Measurements from ENCODE around the gene CRYGB. TPM values are rescaled to one million over a fixed set of nuclear protein-coding genes. Genes with fewer than 3 reads are reported as not detected.

CRYGB gene
- total RNA-seq, 1 donor from 2014 or later = not detected

DNA sequence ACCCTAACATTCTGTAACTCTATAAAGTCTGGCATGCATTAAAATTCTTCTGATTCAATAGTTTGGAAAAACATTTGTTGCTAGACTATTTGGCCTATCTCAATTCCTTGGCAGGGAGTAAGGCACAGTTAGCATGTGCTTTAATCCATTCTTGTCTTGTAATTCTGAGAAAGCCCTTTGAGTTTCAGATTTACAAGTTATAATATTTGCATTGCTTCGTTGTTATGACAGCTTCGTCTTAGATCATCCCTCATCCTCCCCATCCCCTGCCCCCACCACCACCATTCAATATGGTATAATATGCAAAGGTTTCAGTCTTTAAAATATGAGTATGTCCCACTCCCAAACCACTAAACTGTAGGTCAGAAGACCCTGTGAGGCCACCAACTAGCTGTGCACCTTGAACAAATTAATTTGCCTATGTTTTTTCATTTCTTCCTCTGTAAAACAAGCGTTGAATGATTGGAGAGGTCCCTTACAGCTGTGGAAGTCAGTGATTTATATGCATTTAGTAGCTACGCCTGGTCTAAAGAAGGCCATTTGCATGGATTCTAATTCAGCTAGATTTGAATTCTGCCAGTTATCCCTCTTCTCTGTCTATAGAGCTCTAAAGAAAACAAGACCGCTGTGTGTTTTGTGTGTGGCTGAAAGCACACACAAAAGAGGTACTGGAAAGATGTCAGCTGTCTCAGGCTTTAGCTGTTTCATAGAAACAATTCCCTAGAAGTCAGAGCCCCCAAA, 43.3 kb upstream of the CRYGB start:
- DNase-seq (ENCODE audit: low spot score) = no peak
- no peaks in the 10 kb centered on the region for H3K4me1 Mint-ChIP-seq (ENCODE audit: unreplicated experiment)
- TF ChIP-seq, protein P1, sequence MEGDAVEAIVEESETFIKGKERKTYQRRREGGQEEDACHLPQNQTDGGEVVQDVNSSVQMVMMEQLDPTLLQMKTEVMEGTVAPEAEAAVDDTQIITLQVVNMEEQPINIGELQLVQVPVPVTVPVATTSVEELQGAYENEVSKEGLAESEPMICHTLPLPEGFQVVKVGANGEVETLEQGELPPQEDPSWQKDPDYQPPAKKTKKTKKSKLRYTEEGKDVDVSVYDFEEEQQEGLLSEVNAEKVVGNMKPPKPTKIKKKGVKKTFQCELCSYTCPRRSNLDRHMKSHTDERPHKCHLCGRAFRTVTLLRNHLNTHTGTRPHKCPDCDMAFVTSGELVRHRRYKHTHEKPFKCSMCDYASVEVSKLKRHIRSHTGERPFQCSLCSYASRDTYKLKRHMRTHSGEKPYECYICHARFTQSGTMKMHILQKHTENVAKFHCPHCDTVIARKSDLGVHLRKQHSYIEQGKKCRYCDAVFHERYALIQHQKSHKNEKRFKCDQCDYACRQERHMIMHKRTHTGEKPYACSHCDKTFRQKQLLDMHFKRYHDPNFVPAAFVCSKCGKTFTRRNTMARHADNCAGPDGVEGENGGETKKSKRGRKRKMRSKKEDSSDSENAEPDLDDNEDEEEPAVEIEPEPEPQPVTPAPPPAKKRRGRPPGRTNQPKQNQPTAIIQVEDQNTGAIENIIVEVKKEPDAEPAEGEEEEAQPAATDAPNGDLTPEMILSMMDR (IDR thresholded peaks at IDR 0.05; ENCODE audit: unreplicated experiment) = no peak
- no peaks in the 10 kb centered on the region for H3K36me3 Mint-ChIP-seq (ENCODE audit: low read depth, unreplicated experiment)
- no peak overlapping the region for H3K4me3 Mint-ChIP-seq (ENCODE audit: unreplicated experiment)
- no peak overlapping the region for H3K27ac Mint-ChIP-seq (ENCODE audit: unreplicated experiment)
- no peaks in the 10 kb centered on the region for H3K9me3 Mint-ChIP-seq (ENCODE audit: unreplicated experiment)
- peaks cover 2% of the 10 kb centered on the region for H3K27me3 Mint-ChIP-seq (ENCODE audit: unreplicated experiment)

DNA sequence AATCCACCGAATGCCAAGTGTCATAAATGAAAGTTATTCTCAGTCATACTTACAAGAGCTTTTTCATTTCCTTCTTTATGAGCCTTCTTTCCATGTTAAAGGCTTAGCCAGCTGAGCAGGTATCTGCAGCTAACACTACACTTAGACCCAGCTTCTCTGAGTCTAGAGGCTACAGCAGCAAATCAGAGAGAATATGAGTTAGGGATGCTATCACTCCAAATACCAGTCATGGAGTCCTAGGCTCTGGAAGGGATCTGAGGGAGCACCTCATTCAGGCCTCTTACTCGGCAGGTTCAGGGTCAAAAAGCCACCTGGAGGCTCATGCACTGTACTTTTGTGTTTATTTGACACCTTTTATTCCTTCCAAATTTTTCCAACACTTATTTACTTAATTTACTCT, 40.9 kb upstream of the CRYGB start:
- no peaks in the 10 kb centered on the region for H3K36me3 Mint-ChIP-seq (ENCODE audit: low read depth, unreplicated experiment)
- H3K27me3 Mint-ChIP-seq (ENCODE audit: unreplicated experiment) = peaks cover 2% of the 10 kb centered on the region
- TF ChIP-seq, protein P1 (IDR thresholded peaks at IDR 0.05; ENCODE audit: unreplicated experiment) = no peak
- H3K27ac Mint-ChIP-seq (ENCODE audit: unreplicated experiment) = no peak overlapping the region
- no peak for DNase-seq (ENCODE audit: low spot score)
- no peaks in the 10 kb centered on the region for H3K9me3 Mint-ChIP-seq (ENCODE audit: unreplicated experiment)
- H3K4me1 Mint-ChIP-seq (ENCODE audit: unreplicated experiment) = peaks cover 6% of the 10 kb centered on the region
- H3K4me3 Mint-ChIP-seq (ENCODE audit: unreplicated experiment) = no peak overlapping the region

DNA sequence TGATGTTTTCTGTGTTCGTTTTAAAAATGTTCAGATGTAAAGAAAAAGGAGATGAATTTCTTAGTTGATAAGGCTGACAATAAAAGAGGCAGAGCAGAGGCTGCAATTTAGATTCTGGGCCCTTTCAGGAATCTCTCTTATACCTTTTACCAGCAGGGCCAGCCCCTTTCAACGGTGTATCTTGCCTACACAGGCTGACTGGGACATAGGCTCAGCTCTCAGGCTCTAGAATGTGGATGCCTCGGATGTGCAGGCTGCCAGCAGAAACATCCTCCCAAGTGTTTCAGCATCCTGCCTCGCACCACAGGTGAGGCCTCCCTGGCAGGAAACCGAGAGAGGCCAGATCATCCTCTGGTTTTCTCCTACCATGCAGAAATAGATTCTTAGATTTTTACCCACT, 40.5 kb upstream of the CRYGB start:
- H3K27me3 Mint-ChIP-seq (ENCODE audit: unreplicated experiment) = peaks cover 2% of the 10 kb centered on the region
- no peak overlapping the region for H3K27ac Mint-ChIP-seq (ENCODE audit: unreplicated experiment)
- no peaks in the 10 kb centered on the region for H3K36me3 Mint-ChIP-seq (ENCODE audit: low read depth, unreplicated experiment)
- H3K9me3 Mint-ChIP-seq (ENCODE audit: unreplicated experiment) = no peaks in the 10 kb centered on the region
- DNase-seq (ENCODE audit: low spot score) = no peak
- TF ChIP-seq, protein P1 (IDR thresholded peaks at IDR 0.05; ENCODE audit: unreplicated experiment) = no peak
- peaks cover 6% of the 10 kb centered on the region for H3K4me1 Mint-ChIP-seq (ENCODE audit: unreplicated experiment)
- no peak overlapping the region for H3K4me3 Mint-ChIP-seq (ENCODE audit: unreplicated experiment)

DNA sequence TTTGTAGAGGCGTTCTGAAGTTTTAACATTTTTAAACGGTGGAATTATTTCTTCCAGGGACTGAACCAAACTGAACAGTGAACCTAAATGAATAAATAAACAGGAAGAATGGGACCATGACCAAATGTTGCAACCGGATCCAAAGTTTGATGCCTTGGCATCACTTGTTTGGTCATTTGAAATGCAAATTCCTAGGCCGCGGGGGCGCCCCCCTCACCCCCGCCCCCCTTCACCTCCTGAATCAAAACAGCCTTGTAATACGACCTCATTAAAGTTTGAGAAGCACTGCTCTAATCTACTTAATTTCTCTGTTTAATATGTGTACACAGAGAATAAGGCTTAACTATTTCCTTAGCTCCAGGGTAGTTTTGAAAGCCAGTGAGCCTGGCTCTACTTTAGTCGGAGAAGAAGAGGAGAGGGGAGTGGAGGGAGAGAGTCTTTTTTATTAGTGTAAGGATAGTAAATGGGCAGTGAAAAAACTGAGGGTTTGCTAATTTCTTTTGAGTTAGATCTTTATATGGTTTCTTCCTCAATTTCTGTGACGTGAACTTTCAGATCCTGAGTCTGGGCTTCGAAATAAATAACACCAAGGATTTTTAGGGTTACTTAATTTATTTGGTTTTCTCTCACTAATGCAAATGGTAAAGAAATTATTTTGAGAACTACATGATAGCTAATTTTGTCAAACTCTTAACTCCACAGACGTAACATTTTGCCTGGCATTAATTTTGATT, 38.2 kb upstream of the CRYGB start:
- Mint-ChIP-seq H3K9me3 (ENCODE audit: unreplicated experiment) (no peaks in the 10 kb centered on the region), H3K27ac (ENCODE audit: unreplicated experiment) (no peak overlapping the region), H3K36me3 (ENCODE audit: low read depth, unreplicated experiment) (no peaks in the 10 kb centered on the region), H3K27me3 (ENCODE audit: unreplicated experiment) (no peaks in the 10 kb centered on the region), H3K4me3 (ENCODE audit: unreplicated experiment) (no peak overlapping the region), H3K4me1 (ENCODE audit: unreplicated experiment) (peaks cover 6% of the 10 kb centered on the region)
- TF ChIP-seq, protein P1 (IDR thresholded peaks at IDR 0.05; ENCODE audit: unreplicated experiment) = no peak
- no peak for DNase-seq (ENCODE audit: low spot score)

DNA sequence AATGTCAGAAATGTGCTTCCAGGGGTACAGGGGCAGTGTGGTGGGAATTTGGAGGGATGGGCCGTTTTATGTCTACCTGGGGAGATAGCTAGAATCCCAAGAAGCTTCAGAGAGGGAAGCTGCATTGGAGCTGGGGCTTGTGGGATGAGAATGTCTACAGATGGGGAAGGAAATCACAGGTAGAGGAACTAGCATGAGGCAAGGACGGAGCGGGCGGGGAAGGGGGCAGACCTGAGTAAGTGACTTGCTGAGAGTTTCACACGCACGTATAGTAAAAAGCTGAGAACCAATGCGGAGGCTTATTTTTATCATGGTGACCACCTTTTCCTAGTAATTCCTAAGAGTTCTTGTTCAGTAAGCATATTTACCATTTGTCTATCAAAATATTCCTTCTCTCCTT, 37.6 kb upstream of the CRYGB start:
- Mint-ChIP-seq H3K36me3 (ENCODE audit: low read depth, unreplicated experiment) (no peaks in the 10 kb centered on the region), H3K27ac (ENCODE audit: unreplicated experiment) (peak overlapping the region; percentile 28), H3K4me3 (ENCODE audit: unreplicated experiment) (peak overlapping the region; percentile 22), H3K27me3 (ENCODE audit: unreplicated experiment) (no peaks in the 10 kb centered on the region), H3K9me3 (ENCODE audit: unreplicated experiment) (no peaks in the 10 kb centered on the region), H3K4me1 (ENCODE audit: unreplicated experiment) (peaks cover 6% of the 10 kb centered on the region)
- TF ChIP-seq, protein P1 (IDR thresholded peaks at IDR 0.05; ENCODE audit: unreplicated experiment) = no peak
- DNase-seq (ENCODE audit: low spot score) = no peak
